SU-DHL-6 (cell line): ENCODE data around the gene NXN.

Experiments
- EZH2phosphoT487 ChIP-seq: fragments of 200-600 bp; sonication (generic), shearing (Covaris generic); conservative IDR thresholded peaks from 2 replicates; pipeline ENCODE4 v1.6.1; 2018; ENCODE audit warnings: mild to moderate bottlenecking, antibody characterized with exemption, low read length, moderate library complexity, mixed read lengths
- TF ChIP-seq, protein P1 (sequence below): fragments of 200-600 bp; sonication (generic); IDR thresholded peaks from one replicate; pipeline ENCODE4 v1.5.1; 2017; ENCODE audit warnings: antibody characterized with exemption, mild to moderate bottlenecking, low read length, moderate library complexity; ENCODE audit not compliant: insufficient read depth, poor library complexity, severe bottlenecking

- TF ChIP-seq, protein P1, sequence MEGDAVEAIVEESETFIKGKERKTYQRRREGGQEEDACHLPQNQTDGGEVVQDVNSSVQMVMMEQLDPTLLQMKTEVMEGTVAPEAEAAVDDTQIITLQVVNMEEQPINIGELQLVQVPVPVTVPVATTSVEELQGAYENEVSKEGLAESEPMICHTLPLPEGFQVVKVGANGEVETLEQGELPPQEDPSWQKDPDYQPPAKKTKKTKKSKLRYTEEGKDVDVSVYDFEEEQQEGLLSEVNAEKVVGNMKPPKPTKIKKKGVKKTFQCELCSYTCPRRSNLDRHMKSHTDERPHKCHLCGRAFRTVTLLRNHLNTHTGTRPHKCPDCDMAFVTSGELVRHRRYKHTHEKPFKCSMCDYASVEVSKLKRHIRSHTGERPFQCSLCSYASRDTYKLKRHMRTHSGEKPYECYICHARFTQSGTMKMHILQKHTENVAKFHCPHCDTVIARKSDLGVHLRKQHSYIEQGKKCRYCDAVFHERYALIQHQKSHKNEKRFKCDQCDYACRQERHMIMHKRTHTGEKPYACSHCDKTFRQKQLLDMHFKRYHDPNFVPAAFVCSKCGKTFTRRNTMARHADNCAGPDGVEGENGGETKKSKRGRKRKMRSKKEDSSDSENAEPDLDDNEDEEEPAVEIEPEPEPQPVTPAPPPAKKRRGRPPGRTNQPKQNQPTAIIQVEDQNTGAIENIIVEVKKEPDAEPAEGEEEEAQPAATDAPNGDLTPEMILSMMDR: no peak
- no peak for TF ChIP-seq EZH2phosphoT487
Measured at GRCh38 chr17:945672-946071, 33.9 kb downstream of the NXN start.
